ENCODE data around the gene UGT1A3.

The UGT1A3 gene

GRCh38 chr2:233816771-233817170, 87.9 kb downstream of the UGT1A3 start:
- no peak for DNase-seq (ENCODE audit: low read depth)

GRCh38 chr2:233817361-233817911, 88.6 kb downstream of the UGT1A3 start:
- no peak for DNase-seq (ENCODE audit: low read depth)

- no peak for DNase-seq (ENCODE audit: low read depth)
These were observed 89.3 kb downstream of the UGT1A3 start for GRCh38 chr2:233817995-233818638.

GRCh38 chr2:233818639-233819621, 90.1 kb downstream of the UGT1A3 start:
- no peak for DNase-seq (ENCODE audit: low read depth)

- no peak for DNase-seq (ENCODE audit: low read depth)
These were observed 91.3 kb downstream of the UGT1A3 start for GRCh38 chr2:233819884-233820773.

- DNase-seq (ENCODE audit: low read depth): no peak
These were observed 91.9 kb downstream of the UGT1A3 start for GRCh38 chr2:233820774-233821105.

GRCh38 chr2:233821196-233821595, 92.4 kb downstream of the UGT1A3 start:
- DNase-seq (ENCODE audit: low read depth): no peak

- no peak for DNase-seq (ENCODE audit: low read depth)
These were observed 92.9 kb downstream of the UGT1A3 start for GRCh38 chr2:233821709-233822100.

GRCh38 chr2:233822101-233822771, 93.4 kb downstream of the UGT1A3 start:
- DNase-seq (ENCODE audit: low read depth): no peak
